GM19035 (cell line): ENCODE results near the gene DLX2.
"Not testable (repeated sequence)": the region's sequence is repeated elsewhere in the genome, so short reads cannot be mapped to it uniquely, and the experiment has no call there.

Source experiments
- ATAC-seq: cut with Tn5 transposase; IDR thresholded peaks from one replicate; pipeline ENCODE4 v1.9.1; 2021; ENCODE audit not compliant: unreplicated experiment

The DLX2 gene

DNA sequence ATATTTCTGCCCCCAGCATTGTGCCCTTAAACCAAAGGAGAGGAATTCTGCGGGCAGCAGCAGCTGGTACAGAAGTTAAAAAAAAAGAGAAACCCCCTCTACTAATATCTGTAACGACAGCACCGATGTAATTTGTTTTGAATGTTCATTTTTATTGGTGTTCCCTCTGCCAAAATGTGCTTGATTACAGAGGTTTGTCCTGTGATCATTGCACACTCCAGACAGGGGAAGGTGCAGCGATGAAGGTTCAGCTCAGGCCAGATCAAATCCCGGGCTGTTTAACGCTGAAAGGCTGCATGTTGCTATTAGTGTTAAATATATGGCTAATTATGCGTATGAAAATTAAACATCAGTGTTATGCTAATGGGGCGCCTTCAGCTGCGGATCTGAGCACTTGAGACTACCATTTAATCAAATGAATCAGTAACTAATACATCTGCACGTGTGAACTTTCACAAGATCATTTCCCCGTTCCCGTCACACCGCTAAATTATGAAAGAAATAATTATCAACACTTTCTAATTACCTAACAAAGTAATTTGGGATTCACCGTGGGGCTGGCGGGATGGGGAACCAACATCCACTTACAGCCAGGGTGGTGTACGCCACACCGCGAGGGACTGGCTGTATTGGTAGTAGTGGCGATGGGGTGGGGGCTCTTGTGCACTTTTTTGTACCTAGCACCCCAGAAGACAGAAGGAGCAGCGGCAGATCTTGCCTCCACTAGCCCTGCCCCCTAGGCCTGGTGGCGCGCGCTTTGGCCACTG, 18.9 kb downstream of the DLX2 start:
- no peak for ATAC-seq

DNA sequence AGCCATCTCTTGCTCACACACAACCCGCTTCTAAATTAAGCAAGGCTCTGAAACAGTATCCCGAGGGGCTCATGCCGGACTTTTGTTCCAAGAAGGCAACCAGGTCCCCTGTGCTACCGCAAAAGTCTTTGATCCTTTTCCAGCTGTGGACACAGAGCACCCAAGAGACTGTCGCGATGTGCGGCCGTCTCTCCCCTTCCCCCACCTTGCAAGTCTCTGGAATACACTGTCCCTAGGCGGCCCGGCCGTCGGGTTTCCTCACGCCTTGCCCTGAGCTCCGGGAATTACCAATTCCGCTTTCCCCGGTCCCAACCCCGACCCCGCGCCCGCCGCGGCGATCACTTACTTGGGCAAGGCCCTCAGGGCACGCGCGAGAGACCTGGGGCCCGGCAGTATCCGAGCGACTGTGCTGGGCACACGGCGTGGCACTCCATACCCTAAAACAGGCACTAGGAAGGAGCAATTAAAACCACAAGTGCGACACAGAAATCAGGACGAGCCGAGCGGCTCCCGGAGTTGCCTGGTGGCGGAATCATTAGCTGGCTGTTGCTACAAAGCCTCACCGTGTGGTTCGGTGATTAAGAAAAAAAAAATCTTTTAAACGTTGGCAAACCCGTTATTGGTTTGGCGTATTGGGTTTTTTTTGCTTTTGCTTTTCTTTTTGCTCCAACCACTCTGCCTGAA, 19.6 kb downstream of the DLX2 start:
- ATAC-seq: no peak

DNA sequence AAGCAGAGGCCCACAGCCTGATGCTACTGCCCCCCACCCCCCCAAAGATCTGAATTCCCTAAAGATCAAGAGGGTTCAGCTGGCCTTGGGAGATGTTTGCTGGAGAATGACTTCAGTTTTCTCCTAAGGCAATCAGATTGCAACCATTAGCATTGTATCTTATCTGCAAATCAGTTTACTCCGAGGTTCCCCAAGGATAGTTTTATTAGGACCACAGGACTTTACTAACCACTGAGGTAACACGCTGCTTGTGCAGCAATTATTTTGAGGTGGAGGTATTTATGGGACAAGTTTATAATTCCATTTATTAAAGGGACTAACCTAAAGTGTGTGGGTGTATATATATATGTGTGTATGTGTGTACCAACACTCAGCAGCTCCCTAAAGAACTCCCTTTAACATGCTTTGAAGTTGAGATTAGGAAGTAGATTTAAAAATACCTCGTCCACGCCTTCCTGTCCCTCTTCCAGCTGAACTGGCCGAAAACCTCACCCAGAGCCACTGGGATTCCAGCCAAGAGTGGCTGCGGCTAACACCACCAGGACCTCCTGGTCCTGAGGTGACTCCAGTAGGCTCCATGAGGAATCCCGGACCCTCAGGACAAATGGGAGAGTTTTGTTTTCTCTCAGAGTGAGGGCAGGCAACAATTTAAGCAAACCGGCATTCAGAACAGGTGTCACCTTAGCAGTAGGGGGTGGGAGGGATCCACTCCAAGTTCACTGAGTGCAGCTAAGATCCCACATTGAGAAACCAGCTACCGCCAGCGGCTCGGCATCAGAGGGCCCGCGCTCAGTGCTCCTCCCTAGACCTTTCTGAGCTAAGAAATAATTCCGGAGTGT, 20.4 kb downstream of the DLX2 start:
- no peak for ATAC-seq

DNA sequence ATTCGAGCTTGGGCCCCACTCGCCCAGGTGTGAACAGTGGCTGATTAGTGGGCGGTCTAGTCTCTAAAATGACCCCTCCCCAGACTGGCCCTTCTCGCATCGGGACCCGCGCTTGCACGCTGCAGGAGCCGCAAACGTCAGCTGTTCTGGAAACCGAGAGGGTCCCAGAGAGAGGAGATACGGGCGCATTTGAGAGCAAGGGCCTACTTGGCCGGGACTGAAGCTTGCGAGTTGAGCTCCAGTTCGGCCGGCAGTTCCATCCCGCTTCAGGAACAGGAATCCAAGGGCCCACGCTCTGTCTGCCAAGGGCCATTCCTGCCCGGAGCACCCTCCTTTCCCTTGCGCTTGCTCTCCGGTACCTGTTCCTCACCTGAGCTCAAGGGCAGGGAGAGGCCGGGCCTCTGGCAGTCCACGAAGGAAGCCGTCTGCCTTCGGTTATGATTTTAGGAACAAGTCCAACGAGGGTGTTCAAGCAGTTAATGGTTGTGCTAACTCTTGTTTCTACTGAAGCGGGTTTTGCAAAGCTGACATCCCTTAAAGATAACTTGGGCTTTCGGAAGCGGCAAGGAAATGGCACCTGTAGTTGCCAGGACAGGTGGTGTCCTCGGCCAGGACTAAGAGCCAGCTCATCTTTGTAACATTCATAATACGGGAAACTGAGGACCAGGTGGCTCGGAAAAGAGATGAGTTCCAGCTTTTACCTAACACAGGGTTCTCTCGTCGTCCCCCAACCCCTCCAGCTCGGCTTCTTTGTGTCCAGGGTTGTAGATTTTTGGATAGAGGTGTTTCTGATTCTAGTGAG, 21.3 kb downstream of the DLX2 start:
- no peak for ATAC-seq

DNA sequence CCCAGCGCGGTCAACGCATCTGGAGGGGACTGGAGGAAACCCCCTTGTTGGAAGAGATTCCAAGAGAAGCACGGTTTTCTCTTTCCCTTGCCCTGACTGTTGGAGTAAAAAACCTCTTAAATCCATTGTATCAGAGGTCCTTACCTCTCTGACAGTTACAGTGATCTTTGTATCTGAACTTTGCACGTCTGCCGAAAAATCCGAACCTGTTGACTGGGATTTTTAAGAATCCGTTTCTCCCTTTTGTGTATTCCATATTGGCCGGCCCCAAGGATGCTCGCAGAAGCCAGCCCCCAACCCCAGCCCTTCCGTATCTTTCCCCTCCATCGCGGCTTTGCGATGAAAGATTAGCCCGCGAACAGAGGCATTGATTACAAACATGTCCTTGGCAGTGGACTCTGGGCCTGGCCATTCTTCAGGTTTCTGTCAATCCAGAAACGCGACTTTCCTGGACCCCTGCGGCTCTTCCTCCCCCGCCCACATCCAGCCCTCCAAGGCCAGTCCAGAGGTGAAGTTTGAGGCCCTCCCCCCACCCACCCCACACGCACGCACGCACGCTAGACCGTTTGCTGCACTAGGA, 22.0 kb downstream of the DLX2 start:
- ATAC-seq: no peak

DNA sequence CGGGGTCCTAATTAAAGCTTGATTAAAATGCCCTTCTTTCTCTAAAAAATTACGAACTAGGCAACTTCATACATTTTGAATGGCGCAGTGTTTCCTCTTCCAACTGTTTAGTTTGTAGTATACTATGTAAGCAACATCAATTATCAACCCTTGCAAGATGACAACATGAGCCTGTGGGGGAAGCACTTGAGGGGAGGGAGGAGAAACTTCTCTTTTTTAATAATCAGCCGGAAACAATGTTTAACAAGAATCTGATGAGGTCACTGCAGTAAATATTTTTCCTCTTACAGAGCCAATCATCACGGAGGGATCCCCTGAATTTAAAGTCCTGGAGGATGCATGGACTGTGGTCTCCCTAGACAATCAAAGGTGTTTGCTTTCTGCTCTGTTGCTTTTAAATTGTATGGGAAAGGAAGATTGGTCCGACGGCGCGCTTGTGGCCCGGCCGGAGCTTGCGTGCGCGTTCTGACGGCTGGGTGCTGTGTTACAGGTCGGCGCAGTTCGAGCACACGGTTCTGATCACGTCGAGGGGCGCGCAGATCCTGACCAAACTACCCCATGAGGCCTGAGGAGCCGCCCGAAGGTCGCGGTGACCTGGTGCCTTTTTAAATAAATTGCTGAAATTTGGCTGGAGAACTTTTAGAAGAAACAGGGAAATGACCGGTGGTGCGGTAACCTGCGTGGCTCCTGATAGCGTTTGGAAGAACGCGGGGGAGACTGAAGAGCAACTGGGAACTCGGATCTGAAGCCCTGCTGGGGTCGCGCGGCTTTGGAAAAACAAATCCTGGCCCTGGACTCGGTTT, 22.7 kb downstream of the DLX2 start:
- no peak for ATAC-seq

GRCh38 chr2:172079416-172079815, 23.3 kb downstream of the DLX2 start:
- no peak for ATAC-seq

GRCh38 chr2:172074254-172074653, 28.4 kb downstream of the DLX2 start:
- no peak for ATAC-seq

GRCh38 chr2:172073518-172073917, 29.2 kb downstream of the DLX2 start:
- ATAC-seq: no peak

- ATAC-seq: no peak
Observed at GRCh38 chr2:172072706-172073105, 30.0 kb downstream of the DLX2 start.

DNA sequence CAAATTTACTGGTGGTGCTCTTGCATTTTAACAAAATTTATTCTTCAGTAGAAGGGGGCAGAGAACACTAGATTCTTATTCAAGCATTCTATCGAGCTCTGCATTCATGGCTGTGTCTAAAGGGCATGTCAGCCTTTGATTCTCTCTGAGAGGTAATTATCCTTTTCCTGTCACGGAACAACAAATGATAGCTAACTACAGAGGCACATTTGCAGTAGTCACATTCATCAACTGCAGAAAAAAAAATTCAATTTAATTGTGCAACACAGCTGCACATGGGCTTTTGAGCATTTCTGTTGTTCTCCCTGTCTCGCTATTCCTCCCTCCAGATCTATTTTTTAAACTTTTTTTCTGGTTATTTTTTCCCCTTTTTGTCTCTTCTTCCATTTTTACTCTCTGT, 30.4 kb downstream of the DLX2 start:
- no peak for ATAC-seq

DNA sequence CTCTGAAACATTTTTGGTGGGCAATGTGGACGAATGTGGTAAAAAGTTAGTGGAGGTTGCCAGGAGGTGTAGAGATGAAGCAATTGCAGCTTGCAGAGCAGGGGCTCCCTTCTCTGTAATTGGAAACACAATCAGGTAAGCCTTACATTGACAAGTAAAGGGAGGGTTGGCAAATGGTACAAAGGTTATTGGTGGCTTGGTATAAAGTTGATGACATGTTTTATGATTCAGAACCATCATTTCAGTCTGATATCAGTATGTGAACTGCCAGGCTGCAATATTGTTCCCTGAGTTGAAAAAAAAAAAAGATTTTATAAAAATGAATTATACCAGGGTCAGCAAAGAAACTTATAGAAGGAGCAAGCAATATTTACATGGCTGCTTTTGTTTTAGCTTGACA, 31.8 kb downstream of the DLX2 start:
- no peak for ATAC-seq

GRCh38 chr2:172067905-172068304, 34.8 kb downstream of the DLX2 start:
- not testable (repeated sequence) for ATAC-seq

DNA sequence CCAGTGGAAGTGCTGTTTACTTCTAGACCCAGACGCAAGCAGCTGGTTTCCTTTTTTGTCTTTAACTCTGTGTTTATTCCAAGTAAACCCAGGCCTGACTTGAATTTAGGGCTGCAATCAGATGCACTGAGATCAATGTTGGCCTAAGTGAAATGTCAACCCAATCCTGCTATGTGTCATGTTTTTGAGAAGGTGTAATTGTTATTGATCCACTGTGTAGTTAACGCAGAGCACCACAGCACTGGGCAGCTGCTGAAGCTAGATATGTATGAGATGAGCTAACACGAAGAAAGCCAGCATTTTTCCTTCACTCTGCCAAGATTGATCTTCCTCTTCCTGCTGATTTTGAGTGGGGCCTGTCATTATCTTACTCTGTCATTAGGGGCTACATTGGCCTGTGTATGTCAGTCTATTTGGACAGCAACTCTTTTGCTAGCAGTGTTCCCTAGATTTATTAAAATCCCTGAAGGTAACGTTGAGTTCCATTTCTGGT, 36.3 kb downstream of the DLX2 start:
- no peak for ATAC-seq

- ATAC-seq: no peak
Observed at GRCh38 chr2:172065111-172065510, 37.6 kb downstream of the DLX2 start.

- ATAC-seq: no peak
Observed at GRCh38 chr2:172063446-172063845, 39.3 kb downstream of the DLX2 start.

DNA sequence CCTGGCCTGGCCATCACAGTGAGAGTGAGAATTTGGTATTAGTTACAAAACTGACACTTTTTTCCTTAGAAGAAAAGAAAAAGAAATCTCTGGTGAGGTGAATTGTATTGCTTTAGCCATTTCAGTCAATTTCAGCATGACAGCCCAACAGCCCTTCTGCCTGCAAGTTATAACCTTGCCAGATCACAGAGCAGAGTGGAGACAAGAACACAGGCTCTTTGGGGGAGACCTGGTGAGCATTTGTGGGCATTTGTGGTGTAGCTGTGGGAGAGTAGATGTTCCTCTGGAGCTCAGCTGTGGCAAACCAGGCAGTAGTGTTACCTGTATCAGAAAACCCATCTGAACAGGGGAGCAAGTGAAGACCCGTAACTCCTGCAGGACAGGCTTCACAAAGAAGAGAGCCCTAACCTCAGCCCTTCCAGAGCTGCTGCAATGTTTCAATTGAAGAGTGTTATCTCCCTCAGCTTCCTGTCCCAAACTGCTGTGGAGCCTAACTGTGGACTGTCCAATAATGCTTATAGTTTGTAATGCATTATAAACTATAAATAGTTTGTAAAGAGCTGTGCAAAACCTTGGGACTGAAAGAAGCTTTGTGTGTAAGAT, 40.2 kb downstream of the DLX2 start:
- no peak for ATAC-seq

DNA sequence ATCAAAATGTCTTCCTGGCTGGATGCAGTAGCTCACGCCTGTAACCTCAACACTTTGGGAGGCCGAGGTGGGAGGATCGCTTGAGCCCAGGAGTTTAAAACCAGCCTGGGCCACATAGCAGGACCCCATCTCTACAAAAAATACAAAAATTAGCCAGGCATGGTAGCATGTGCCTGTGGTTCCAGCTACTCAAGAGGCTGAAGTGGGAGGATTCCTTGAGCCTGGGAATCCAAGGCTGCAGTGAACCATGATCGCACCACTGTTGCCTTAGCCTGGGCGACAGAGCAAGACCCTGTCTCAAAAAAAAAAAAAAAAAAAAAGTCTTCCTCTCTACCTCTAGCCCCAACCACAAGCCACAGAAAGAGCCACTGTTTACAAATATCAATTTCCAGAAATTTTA, 42.6 kb downstream of the DLX2 start:
- not testable (repeated sequence) for ATAC-seq

DNA sequence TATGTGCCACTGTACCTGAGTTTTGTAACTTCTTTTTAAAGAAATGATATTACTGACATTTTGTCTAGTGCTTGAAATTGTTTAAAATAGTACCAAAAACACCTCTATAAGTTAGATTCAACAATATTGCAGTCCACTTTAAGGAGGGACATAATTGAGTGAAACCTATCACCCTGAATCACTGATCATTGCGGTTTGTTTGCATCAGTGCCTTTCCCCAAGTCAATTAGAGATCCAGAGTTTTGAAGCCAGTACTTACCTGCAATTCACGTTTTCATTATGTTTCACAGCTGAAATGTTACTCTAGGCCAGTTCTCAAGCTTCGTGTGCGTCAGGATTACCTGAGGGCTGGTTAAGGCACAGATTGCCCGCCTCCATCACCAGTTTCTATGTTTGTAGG, 44.0 kb downstream of the DLX2 start:
- no peak for ATAC-seq
